Small intestine (tissue), 7 donors: ENCODE results near the gene CROCC. TPM values are rescaled to one million over a fixed set of nuclear protein-coding genes. Genes with fewer than 3 reads are reported as not detected.
"Not testable (repeated sequence)": the region's sequence is repeated elsewhere in the genome, so short reads cannot be mapped to it uniquely, and the experiment has no call there.

Experiments
- DNase-seq, 2 donors: peaks; one replicate each; pipeline versions ENCODE4 v3.0.0 to v3.0.0-alpha.2; 2013
- FAIRE-seq: peaks from 2 replicates; lab custom pipeline; 2012; peaks lifted over from hg19 to GRCh38; lab: Jason Lieb, UNC
- H3K27ac ChIP-seq, 3 donors: one replicate each; pipeline ENCODE4 v1.5.1; 2013; ENCODE audit warnings: low read length in 2 of 3, mild to moderate bottlenecking in 2 of 3, control low read depth in 1 of 3, inconsistent platforms in 1 of 3, low read depth in 1 of 3, moderate library complexity in 1 of 3
- H3K27me3 ChIP-seq, 3 donors: one replicate each; pipeline ENCODE4 v1.6.1; 2013; ENCODE audit warnings: low read length in 3 of 3, inconsistent platforms in 1 of 3; ENCODE audit not compliant: control insufficient read depth in 3 of 3, insufficient read depth in 3 of 3
- H3K36me3 ChIP-seq, 3 donors: one replicate each; pipeline ENCODE4 v1.6.1; 2013; ENCODE audit warnings: low read length in 3 of 3, inconsistent platforms in 1 of 3, low read depth in 1 of 3, mild to moderate bottlenecking in 1 of 3, moderate library complexity in 1 of 3; ENCODE audit not compliant: control insufficient read depth in 3 of 3, insufficient read depth in 2 of 3
- H3K4me1 ChIP-seq, 3 donors: one replicate each; pipeline ENCODE4 v1.6.1; 2013; ENCODE audit warnings: low read length in 2 of 3, inconsistent platforms in 1 of 3, low read depth in 1 of 3, mild to moderate bottlenecking in 1 of 3, moderate library complexity in 1 of 3; ENCODE audit not compliant: control insufficient read depth in 3 of 3, insufficient read depth in 2 of 3
- H3K4me3 ChIP-seq, 3 donors: one replicate each; pipeline ENCODE4 v1.5.1; 2013; ENCODE audit warnings: low read length in 3 of 3, control low read depth in 1 of 3, inconsistent platforms in 1 of 3, low read depth in 1 of 3, mild to moderate bottlenecking in 1 of 3, moderate library complexity in 1 of 3
- H3K9me3 ChIP-seq, 2 donors: one replicate each; pipeline ENCODE4 v1.6.1; 2013; ENCODE audit warnings: low read depth in 1 of 2, low read length in 1 of 2; ENCODE audit not compliant: control insufficient read depth in 2 of 2, insufficient read depth in 1 of 2
- WGBS, 3 donors: extraction: QIAGEN DNeasy Blood & Tissue Kit; methylation state at CpG; one replicate each; pipeline ENCODE4 v1.1.7; 2013; 5-methylcytosine and 5-hydroxymethylcytosine counted together
- polyA plus RNA-seq, 4 donors: library from polyadenylated mRNA; stranded (reverse) in 3 of 4; unstranded in 1 of 4; fragments of 200-250 nt in 3 of 4; fragments of 120-200 nt in 1 of 4; gene quantifications; one replicate each; pipeline versions ENCODE4 v1.2.1 to v1.2.3, GENCODE V29; 2013
- donor health status: healthy with polysubstance abuse.
- donor health status: control.
- donor health status: control.
- donor health status: Bipolar disorder and iron deficiency.
- donor health status: healthy.

The CROCC gene
- polyA plus RNA-seq, 4 donors, result 2.7 to 19.6 (median 10.2) TPM

GRCh38 chr1:16961297-16962133, 39.8 kb downstream of the CROCC start:
- 81 to 86% (median 84%) methylated on average over 14 of the region's 14 CpGs for WGBS, 3 donors
- Histone ChIP-seq H3K27me3 (no peaks in the 10 kb centered on the region), H3K4me1 (no peaks in the 10 kb centered on the region), H3K27ac (no peak overlapping the region), H3K4me3 (peak overlapping the region in 1 of 3 donors; percentile 58), H3K36me3 (peaks cover 0 to 29% (median 2%) of the 10 kb centered on the region in 3 donors), H3K9me3 (no peaks in the 10 kb centered on the region)
- no peak for DNase-seq
- FAIRE-seq, result no peak

GRCh38 chr1:16964169-16964568, 42.4 kb downstream of the CROCC start:
- not testable (repeated sequence) for FAIRE-seq, H3K4me3 ChIP-seq, H3K27ac ChIP-seq, H3K27me3 ChIP-seq, H3K4me1 ChIP-seq, DNase-seq, H3K9me3 ChIP-seq
- 94 to 97% (median 96%) methylated on average over 4 of the region's 4 CpGs for WGBS, 3 donors
- H3K36me3 ChIP-seq, result peaks cover 0 to 31% (median 2%) of the 10 kb centered on the region in 3 donors

- H3K4me3 ChIP-seq, result no peak overlapping the region
- FAIRE-seq, result no peak
- peaks cover 0 to 8% (median 2%) of the 10 kb centered on the region in 3 donors for H3K4me1 ChIP-seq
These were observed 43.8 kb downstream of the CROCC start for GRCh38 chr1:16965486-16966067.

GRCh38 chr1:16966282-16966681, 44.6 kb downstream of the CROCC start:
- no peak for FAIRE-seq

More at GRCh38 chr1:16965486-16966067, 43.8 kb downstream of the CROCC start:
- no peak overlapping the region for H3K27ac ChIP-seq
- peaks cover 0 to 41% (median 2%) of the 10 kb centered on the region in 3 donors for H3K36me3 ChIP-seq
- no peaks in the 10 kb centered on the region for H3K27me3 ChIP-seq
- no peaks in the 10 kb centered on the region for H3K9me3 ChIP-seq
- no peak for DNase-seq
- 87 to 93% (median 88%) methylated on average over 10 to 13 of the region's 13 CpGs for WGBS, 3 donors

GRCh38 chr1:16967095-16967575, 45.4 kb downstream of the CROCC start:
- 45 to 74% (median 73%) methylated on average over 7 of the region's 7 CpGs for WGBS, 3 donors
- FAIRE-seq, result no peak
- Histone ChIP-seq H3K4me1 (peaks cover 0 to 8% (median 2%) of the 10 kb centered on the region in 3 donors), H3K4me3 (no peak overlapping the region), H3K9me3 (no peaks in the 10 kb centered on the region), H3K36me3 (peaks cover 0 to 54% (median 2%) of the 10 kb centered on the region in 3 donors), H3K27me3 (no peaks in the 10 kb centered on the region), H3K27ac (no peak overlapping the region)
- DNase-seq, result peak in 1 of 2 donors; percentile 54

More at GRCh38 chr1:16966282-16966681, 44.6 kb downstream of the CROCC start:
- Histone ChIP-seq H3K9me3 (no peaks in the 10 kb centered on the region), H3K4me3 (no peak overlapping the region), H3K27me3 (no peaks in the 10 kb centered on the region), H3K36me3 (peaks cover 0 to 46% (median 2%) of the 10 kb centered on the region in 3 donors), H3K27ac (no peak overlapping the region), H3K4me1 (peaks cover 0 to 8% (median 2%) of the 10 kb centered on the region in 3 donors)
- 96 to 97% (median 96%) methylated on average over 22 of the region's 22 CpGs for WGBS, 3 donors
- no peak for DNase-seq

GRCh38 chr1:16967962-16968361, 46.2 kb downstream of the CROCC start:
- Histone ChIP-seq H3K27ac (no peak overlapping the region), H3K9me3 (no peaks in the 10 kb centered on the region), H3K4me3 (no peak overlapping the region), H3K4me1 (peaks cover 0 to 8% (median 2%) of the 10 kb centered on the region in 3 donors), H3K27me3 (no peaks in the 10 kb centered on the region), H3K36me3 (peaks cover 0 to 62% (median 2%) of the 10 kb centered on the region in 3 donors)
- 93 to 97% (median 95%) methylated on average over 21 of the region's 21 CpGs for WGBS, 3 donors
- no peak for DNase-seq
- FAIRE-seq, result no peak

GRCh38 chr1:16968372-16968771, 46.6 kb downstream of the CROCC start:
- no peak for FAIRE-seq
- Histone ChIP-seq H3K27ac (no peak overlapping the region), H3K4me3 (no peak overlapping the region), H3K36me3 (peaks cover 0 to 63% (median 2%) of the 10 kb centered on the region in 3 donors), H3K9me3 (no peaks in the 10 kb centered on the region), H3K4me1 (peaks cover 0 to 8% (median 2%) of the 10 kb centered on the region in 3 donors), H3K27me3 (no peaks in the 10 kb centered on the region)
- 92 to 100% (median 93%) methylated on average over 3 of the region's 3 CpGs for WGBS, 3 donors
- DNase-seq, result no peak

- FAIRE-seq, result no peak
- 86 to 90% (median 90%) methylated on average over 14 of the region's 14 CpGs for WGBS, 3 donors
- H3K4me1 ChIP-seq, result peaks cover 0 to 8% (median 2%) of the 10 kb centered on the region in 3 donors
- no peaks in the 10 kb centered on the region for H3K9me3 ChIP-seq
- no peak overlapping the region for H3K4me3 ChIP-seq
- DNase-seq, result no peak
- no peak overlapping the region for H3K27ac ChIP-seq
- H3K36me3 ChIP-seq, result peaks cover 0 to 66% (median 2%) of the 10 kb centered on the region in 3 donors
- H3K27me3 ChIP-seq, result no peaks in the 10 kb centered on the region
These were observed 47.4 kb downstream of the CROCC start for GRCh38 chr1:16969057-16969611.
